Inferior parietal cortex (tissue), 1 donor: Measurements from ENCODE around the gene MCTP2.
"Not testable (repeated sequence)": the region's sequence is repeated elsewhere in the genome, so short reads cannot be mapped to it uniquely, and the experiment has no call there.

Experiments
- DNase-seq: peaks from one replicate; pipeline ENCODE4 v3.0.0-alpha.2; 2016; ENCODE audit errors: extremely low spot score

MCTP2 gene

DNA sequence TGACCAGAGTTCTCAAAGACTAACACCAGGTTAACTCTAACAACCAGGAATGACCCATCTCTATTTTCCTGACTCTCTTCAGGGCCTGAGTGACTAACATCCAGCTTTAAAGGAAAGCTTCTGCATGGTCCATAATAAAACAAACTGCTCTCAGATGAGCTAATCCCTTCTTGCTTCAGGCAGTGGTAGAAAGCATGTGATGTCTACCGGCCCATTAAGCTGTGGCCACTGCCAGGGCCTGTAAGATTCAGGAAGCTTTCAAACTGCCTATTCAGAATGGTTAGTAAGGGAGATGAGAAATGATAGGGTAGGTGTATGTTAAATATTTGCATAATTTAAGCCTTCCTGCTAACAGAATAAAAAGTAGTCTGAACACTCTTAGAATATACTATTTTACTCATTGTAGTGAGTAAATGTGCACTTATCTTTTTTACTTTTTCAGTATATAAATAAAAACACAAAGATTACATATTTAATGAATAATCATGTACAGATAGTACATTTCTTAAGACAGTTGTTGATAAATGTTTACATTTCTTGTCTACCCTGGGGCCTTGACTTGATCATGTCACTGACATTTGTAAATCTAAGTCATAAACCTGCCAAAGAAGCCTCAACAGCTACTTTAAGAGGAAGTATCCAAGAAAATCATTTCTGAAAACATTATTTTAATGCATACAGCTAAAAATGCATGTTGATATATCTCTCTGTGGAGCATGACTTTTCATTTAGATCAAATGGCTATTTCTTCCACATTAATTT is 222.0 kb downstream of the MCTP2 start:
- DNase-seq: no peak

DNA sequence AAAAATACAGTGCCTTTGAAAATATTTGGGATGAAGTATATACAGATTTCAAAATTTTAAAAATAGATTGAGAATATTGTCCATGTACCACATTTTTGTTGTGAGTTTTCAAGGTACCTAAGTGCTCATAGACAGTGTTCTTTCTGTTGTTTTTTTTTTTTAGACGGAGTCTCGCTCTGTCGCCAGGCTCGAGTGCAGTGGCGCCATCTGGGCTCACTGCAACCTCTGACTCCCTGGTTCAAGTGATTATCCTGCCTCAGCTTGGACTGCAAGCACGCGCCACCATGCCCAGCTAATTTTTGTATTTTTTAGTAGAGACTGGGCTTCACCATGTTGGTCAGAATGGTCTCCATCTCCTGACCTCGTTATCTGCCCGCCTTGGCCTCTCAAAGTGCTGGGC is 223.9 kb downstream of the MCTP2 start:
- no peak for DNase-seq

DNA sequence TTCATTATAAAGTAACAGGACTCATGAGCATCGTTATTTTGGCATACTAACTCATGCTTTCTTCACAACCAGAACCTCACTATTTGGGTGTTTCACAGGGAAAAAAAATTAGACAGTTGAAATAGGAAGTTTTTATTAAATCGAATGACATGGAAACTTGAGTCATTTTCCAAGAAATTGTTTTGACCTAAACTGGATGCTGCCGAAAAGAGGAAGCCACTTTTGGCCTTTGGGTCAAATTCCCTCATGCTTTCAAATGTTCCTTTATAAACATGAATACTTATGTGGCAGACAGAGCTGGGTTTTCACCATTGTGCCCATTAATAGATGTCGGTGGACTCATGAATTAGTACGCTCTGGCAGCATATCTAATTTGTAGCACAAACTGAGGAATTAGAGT is 224.9 kb downstream of the MCTP2 start:
- DNase-seq: no peak

DNA sequence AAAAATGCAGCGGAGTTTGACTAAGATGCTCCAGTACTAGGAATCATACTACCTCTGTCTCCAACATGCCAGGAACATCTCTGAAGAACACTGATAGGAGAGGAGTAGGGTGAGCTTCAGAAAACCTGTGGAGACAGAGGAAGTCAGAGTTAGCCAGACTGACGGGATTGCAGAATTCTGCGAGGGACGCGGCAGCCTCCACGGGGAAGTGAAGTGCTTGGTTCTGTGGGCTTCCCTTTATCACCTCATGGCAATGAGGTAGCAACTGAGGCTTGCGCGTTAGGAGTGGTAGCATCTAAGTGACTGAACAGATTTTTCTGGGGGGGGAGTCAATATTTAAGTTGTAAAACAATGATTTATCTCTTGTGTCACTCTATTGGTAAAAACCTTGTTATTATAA is 226.3 kb downstream of the MCTP2 start:
- no peak for DNase-seq

DNA sequence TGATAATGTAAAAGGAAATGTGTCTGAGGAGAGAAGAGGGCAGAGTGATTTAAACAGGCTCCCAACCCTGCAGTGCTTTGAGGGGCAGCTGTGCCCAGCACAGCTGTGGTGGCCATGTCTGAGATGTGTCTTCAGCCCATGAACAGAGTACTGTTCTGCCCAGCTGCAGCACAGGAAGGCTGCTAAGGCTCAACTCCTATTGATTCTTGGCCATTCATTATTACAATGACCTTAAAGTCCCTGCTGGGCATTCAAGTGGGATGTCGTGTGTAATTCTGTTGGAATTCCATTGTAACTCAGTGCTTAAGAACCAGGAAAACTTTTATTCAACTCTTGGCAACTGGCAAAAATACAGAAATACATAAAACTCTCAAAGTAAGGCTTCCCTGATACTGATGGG is 229.3 kb downstream of the MCTP2 start:
- no peak for DNase-seq

DNA sequence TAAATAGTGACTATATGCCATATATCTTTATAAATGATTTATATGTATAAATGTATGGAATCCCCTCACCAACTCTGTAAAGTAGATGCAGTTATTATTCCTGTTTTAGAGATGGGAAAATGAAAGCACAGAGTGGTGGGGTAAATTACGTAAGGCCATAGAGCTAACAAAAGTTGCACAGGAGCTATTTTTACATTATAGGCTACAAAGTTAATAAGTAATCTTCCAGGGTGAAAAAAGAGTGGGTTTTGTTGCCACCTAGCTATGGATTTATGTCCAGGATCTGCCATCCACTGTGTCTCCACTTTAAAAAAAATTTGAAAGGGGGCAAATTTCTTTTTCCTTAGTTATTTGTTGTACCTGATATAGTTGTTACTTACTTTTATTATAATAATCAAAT is 235.7 kb downstream of the MCTP2 start:
- DNase-seq: no peak

DNA sequence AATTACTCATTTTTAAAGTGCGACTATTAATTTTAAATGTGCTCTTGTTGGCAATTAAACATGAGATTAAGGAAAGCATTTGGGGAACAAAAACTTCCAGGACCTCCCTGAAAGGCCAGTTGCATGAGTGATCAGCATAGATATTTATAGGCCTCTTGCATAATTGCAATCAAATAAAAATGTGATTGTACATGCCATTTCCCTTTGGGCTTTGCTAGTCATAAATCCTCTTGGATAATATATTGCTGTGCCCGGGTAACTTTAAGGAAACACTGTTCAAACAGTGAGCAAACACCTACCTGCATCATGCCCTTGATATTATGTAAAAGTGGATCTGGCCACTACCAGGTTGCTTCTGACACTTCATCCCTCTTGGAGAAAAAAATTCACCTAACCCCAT is 239.1 kb downstream of the MCTP2 start:
- no peak for DNase-seq

DNA sequence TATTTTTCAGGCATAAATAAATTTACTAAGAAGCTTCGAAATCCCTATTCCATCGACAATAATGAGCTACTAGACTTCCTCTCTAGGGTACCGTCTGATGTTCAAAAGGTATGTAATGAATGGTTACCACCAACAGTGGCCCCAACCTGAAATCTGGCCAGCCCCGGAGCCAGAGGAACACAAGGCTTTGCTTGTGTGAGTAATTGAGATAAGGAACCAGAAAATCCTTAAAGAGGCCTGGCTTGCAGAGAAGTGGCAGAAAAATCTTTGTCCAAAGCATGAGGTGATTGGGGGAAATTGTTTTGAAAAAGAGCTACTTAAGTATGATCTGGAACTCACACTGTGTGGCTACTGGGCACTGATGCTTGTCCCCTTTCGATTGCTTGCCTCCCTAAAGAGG is 245.3 kb downstream of the MCTP2 start:
- DNase-seq: no peak

DNA sequence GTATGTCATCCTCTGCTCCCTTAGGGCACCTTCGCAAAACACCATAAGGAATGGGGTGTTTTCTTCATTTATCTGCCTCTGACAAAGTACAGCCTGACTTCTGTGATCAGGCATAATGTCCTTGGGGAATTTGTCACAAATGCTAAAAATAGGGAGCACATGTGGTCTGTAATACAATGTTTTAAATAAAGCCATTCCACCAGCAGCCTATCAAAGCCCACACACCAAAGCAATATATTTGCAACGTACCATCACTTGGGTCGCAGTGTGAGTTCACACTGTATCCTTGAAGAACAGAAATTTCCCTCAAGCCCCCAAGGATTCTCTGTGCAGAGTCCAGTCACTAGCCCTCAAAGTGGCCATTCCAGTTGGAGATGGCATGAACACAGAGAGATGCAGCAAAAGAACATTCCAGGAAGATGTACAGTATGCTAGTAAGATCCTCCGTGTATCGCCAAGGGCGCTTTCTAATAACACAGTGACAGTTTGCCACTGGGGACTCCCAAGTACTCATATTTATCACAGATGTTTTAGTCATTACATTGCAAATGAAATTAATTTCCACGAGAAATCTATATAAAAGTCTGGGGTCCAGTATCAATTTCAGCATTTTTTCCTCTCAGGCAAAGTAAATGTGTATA is 246.7 kb downstream of the MCTP2 start:
- DNase-seq: no peak

DNA sequence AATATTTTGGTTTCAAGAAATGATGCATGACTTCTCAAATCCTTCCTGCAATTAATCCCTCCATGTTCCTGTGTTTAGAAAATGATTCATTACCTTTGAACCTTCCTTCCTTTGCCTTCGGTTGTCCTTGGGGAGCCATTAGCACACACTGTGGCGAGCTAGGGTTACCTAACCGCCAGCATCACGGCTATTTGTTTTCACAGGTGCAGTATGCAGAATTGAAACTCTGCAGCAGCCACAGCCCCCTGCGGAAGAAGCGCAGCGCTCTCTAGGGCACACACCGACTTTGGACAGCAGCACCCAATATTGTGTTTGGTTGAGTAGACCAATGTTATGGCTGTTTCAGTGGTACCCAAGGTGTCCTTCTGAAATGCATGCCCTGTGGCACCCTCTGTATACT is 247.4 kb downstream of the MCTP2 start:
- no peak for DNase-seq

DNA sequence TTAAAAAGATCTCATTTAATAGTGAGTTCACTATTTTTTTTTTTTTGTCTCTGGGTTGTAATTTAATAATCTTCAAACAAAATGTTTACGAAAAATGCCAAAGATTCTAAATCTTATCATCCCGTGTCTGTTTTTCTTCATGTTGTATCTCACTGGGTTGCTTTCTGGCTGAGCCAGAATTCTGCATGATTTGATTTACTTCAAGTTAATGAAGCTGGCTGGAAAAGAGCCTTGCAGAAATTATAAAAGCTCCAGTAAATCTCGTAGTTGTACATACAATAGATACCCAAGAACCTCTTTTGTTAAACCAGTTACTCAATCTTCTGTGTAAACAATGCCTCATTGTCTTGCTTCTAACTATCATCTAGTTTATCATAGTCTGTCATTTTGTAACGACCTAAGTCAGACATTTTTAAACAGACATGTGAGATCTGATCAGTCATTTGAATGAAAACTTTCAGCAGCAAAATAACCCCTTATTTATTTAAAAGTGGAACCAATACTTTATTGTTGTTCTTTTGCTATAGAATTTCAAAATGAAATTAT is 249.0 kb downstream of the MCTP2 start:
- DNase-seq: no peak

DNA sequence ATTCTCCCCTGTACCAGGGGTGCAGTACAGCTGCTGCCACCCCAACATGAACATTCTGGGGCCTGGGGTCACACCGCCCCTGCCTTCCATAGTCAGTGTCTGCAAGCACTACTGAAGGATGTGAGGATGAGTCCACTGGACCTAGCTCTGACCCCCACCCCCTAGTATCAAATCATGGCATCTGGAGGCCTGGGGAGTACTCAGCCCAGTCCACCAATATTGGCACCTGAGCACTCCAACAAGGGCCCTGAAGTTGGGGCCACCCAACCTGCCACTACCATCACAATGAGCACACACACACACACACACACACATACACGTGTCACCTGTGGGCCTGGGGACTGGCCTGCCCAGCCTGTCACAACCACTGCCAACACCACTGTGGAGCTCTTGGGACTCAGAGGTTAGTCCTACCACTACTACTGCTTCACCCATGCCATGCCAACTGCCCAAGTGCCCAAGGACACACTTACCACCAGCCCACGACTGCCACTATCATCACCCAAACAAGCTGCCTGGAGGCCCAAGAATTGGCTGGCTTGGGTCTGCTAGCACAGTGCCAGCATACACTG is 253.9 kb downstream of the MCTP2 start:
- DNase-seq: no peak

DNA sequence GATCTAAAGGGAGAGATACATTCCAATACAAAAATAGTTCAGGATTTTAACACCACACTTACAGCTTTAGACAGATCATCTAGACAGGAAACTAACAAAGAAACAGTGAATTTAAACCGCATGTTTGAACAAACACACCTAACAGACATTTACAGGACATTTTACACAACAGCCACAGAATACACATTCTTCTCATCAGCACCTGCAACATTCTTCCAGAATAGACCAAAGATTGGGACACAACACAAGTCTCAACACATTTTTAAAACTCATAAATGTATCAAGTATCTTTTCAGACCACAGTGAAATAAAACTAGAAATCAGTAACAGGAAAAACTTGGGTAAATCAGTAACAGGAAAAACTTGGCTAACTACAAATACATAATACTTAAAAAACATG is 256.3 kb downstream of the MCTP2 start:
- no peak for DNase-seq

DNA sequence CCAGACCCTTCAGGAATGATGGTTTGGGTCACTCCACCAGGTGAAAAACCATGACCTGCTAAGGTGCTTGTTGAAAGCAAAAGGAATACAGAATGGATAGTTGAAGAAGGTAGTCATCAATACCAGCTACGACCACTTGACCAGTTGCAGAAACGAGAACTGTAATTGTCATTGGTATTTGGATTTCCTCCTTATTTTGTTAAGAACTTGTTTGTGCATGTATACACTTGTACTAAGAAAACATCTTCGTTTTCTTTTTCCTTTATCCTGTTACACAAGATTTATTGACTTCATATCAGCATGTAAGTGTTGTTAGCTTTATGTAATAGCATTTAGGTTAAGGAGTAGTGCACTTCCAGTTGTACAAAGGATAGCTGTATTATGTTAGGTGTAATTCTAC is 261.8 kb downstream of the MCTP2 start:
- DNase-seq: no peak

DNA sequence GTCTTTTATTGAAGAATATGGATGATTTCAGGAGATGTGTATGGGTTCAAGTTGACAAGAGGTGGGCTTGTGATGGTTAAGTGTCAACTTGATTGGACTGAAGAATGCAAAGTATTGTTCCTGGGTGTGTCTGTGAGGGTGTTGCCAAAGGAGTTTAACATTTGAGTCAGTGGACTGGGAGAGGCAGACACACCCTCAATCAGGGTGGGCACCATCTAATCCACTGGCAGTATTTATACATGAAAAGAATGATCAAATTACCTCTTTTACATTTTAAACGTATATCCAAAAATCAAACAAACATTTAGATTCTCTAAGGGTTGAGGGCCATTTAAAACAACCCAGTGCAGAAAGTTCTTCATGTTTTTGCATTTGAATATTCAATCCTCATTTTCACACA is 262.2 kb downstream of the MCTP2 start:
- DNase-seq: not testable (repeated sequence)

DNA sequence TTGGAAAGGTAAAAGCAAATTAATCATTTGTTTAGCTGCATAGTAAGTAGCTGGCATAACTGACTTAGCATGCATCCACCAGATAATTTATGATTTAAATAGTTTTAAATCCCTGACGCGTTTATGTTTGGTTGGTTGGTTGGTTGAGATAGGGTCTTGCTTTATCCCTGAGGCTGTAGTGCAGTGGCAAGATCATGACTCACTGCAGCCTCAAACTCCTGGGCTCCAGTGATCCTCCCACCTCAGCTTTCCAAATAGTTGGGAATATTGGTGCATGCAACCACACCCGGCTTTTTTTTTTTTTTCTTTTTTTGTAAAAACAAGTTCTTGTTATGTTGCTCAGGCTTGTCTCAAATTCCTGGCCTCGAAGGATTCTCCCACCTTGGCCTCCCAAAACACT is 263.4 kb downstream of the MCTP2 start:
- no peak for DNase-seq

DNA sequence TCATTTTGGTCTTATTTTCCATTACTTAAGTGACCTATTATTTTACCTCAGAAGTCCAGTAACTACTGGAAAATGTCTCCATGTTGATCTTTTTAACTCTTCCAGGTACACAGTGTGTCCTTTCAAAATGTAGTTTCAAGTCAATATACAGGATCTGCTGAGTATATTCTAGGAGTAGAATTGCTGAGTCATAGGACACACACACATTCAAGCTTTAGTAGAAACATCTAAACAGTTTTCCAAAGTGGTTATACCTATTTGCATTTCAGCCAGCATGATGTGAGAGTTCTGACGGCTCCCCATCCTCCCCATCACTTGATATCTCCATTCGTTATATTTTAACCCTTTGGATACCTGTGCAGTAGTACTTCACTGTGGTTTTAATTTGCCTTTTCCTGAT is 271.9 kb downstream of the MCTP2 start:
- DNase-seq: no peak

DNA sequence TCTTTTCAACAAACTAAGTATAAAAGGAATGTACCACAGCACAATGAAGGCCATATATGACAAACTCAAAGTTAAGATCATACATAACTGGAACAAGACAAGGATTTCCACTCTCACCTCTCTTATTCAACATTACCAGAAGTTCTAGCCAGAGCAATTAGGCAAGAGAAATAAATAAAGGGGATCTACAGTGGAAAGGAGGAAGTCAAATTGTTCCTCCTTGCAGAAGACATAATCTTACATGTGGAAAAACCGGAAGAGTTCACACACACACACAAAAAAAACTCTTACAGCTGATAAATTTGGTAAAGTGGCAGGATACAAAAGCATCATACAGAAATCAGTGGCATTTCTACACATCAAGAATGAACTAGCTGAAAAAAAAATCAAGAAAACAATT is 277.9 kb downstream of the MCTP2 start:
- DNase-seq: no peak

DNA sequence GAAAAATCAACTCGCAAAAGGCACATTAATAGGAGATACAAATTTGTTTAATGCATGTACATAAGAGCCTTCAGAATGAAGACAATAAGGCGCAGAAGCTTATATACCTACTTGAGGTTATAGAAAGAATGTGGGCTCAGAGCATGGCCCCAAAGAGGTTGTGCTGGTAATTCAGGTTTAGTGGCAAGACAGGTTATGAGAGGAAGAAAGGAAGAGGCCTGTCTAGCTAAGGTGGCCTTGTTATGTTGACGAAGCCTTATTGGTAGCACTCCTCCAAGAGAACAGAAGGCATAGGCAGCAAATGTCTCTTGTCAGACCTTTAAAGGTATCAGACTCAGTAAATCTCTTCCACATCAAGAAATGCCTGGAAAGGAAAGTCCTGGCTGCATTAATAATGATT is 290.8 kb downstream of the MCTP2 start:
- no peak for DNase-seq

DNA sequence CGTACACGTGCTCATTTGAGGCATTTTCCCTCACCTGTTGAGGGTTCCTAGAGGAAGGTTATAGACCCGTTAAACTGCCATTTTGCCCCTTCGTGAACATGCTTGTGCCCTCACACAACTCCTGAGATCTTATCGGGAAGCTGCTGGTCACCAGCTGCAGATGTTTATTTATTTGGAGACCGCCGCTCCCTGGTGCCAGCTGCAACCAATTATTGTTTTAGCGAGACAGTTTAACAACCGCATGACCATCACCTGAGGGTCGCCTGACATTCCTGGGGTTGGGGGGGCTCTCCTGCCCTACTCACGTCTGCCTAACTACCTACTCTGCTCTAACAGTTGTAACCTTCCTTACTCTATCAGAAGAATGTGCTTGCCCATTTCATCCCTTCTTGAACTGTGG is 292.5 kb downstream of the MCTP2 start:
- no peak for DNase-seq

DNA sequence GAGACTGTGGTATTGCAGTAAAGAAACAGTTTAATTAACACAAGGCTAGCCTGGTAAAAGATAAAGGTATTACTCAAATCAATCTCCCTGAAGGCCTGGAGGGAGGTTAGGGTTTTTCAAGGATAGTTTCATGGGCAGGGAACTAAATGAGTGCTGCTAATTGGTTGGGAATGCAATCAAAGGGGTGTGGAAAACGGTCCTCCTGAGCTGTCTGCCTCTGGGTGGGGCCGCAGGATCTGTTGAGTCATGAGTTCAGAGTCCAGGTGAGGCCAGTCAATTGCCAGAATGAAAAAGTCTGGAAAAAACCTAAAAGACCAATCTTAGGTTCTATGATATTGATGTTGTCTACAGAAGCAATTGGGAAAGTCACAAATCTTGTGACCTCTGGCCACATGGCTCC is 293.2 kb downstream of the MCTP2 start:
- DNase-seq: no peak

DNA sequence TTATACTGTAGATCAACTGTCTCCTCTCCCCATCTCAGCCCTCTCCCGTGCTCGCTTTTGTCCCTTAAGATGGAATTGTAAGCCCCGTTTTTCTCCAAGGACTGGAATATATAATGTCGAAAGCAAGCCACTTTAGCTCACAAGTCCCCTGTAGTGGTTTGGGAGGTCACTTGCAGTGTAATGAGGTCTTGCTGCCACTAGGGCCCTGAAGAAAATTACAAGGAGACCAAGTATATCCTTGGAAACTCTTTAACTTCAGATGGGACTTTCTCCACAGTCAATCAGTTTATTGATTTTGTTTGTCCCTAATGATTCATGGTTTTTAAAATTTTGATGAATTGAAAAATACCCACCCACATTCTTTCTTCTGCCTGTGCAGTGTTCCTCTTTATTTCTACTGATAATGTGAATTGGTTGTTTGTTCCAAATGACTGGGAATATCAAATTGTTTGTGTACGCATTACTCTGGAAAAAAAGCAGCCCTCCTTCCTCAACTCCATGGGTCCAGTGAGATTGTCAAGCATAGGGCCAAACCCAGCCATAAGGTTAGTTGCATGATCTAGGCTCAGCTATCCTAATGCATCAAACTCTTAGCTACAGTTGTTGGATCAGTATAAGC is 294.8 kb downstream of the MCTP2 start:
- no peak for DNase-seq

DNA sequence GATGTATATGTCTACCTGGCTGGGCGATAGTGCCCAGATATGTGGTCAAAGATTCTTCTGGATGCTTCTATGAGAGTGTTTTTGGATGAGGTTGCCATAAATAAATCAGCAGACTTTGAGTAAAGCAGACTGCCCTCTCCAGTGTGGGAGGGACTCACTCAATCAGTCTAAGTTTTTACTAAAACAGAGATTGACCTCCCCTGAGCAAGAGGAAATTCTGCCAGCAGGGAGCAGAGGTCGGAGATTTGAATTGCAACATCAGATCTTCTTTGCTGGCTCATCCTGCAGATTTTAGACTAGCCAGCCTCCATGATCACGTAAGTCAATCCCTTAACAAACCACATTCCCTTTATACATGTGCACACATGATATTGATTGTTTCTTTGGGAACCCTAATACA is 300.9 kb downstream of the MCTP2 start:
- DNase-seq: no peak
